HEK293T (cell line): ENCODE measurements around the gene KLRK1.

ENCODE experiments used
- BHLHE40 ChIP-seq: fragments of 450-650 bp; IDR thresholded peaks from 2 replicates; pipeline ENCODE4 v1.6.1; 2016; ENCODE audit warnings: mild to moderate bottlenecking, moderate library complexity, borderline replicate concordance
- FOXM1 ChIP-seq: fragments of 450-650 bp; IDR thresholded peaks from 2 replicates; pipeline ENCODE4 v1.6.1; 2017; ENCODE audit warnings: mild to moderate bottlenecking, borderline replicate concordance

DNA sequence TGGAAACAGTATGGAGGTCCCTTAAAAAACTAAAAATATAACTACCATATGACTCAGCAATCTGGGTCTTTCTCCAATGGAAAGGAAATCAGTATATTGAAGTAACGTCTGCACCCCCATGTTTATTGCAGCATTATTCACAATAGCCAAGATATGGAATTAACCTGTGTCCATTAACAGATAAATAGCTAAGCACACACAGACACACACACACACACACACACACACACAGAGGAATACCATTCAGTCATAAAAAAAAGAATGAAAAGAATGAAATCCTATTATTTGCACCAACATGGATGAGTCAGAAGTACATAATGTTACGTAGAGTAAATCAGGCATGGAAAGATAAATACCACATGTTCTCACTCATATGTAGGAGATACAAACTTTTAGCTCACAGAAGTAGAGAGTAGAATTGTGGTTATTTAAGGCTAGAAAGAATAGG, 4.7 kb downstream of the KLRK1 start:
- TF ChIP-seq BHLHE40 (no peak), FOXM1 (no peak)
